Neuronal stem cell (in vitro differentiated cells): ENCODE results near the gene CHCHD3.

Experiments
- DNase-seq: peaks from one replicate; pipeline ENCODE4 v3.0.0-alpha.2; 2013; ENCODE audit warnings: low spot score
- H2AFZ ChIP-seq: one replicate; pipeline ENCODE4 v1.6.1; 2013; ENCODE audit warnings: mild to moderate bottlenecking, low read length, inconsistent platforms
- H2AK5ac ChIP-seq: 2 replicates; pipeline ENCODE4 v1.6.1; 2013; ENCODE audit warnings: low read depth, mild to moderate bottlenecking, inconsistent platforms, low read length, moderate library complexity, mixed read lengths
- H2BK120ac ChIP-seq: 2 replicates; pipeline ENCODE4 v1.6.1; 2013; ENCODE audit warnings: low read depth, mild to moderate bottlenecking, inconsistent platforms, low read length, moderate library complexity, mixed read lengths
- H2BK12ac ChIP-seq: one replicate; pipeline ENCODE4 v1.6.1; 2013; ENCODE audit warnings: low read length, inconsistent platforms
- H2BK15ac ChIP-seq: 2 replicates; pipeline ENCODE4 v1.6.1; 2013; ENCODE audit warnings: mild to moderate bottlenecking, low read length, inconsistent platforms, mixed read lengths
- H2BK5ac ChIP-seq: one replicate; pipeline ENCODE4 v1.6.1; 2013; ENCODE audit warnings: inconsistent platforms, mild to moderate bottlenecking, low read length, moderate library complexity
- H3K14ac ChIP-seq: one replicate; pipeline ENCODE4 v1.6.1; 2013; ENCODE audit warnings: low read length, inconsistent platforms
- H3K18ac ChIP-seq: 2 replicates; pipeline ENCODE4 v1.6.1; 2013; ENCODE audit warnings: low read length, inconsistent platforms
- H3K23ac ChIP-seq: 2 replicates; pipeline ENCODE4 v1.6.1; 2013; ENCODE audit warnings: low read depth, mild to moderate bottlenecking, mixed read lengths, low read length, inconsistent platforms; ENCODE audit not compliant: poor library complexity
- H3K27ac ChIP-seq: replicated peaks from 3 replicates; pipeline ENCODE4 v1.5.1; 2013; ENCODE audit warnings: low read length, inconsistent platforms
- H3K27me3 ChIP-seq, 3 experiments: 2 replicates each; pipeline ENCODE4 v1.6.1; 2013; ENCODE audit warnings: low read length in 3 of 3, mild to moderate bottlenecking in 2 of 3, inconsistent platforms in 1 of 3, low read depth in 1 of 3, mixed read lengths in 1 of 3, moderate library complexity in 1 of 3; ENCODE audit not compliant: control insufficient read depth in 3 of 3, insufficient read depth in 3 of 3
- H3K36me3 ChIP-seq, 2 donors: replicated peaks in 1 of 2; 2 replicates each; pipeline ENCODE4 v1.6.1; 2013; ENCODE audit warnings: low read length in 2 of 2; ENCODE audit not compliant: control insufficient read depth in 2 of 2, insufficient read depth in 2 of 2
- H3K4ac ChIP-seq: 2 replicates; pipeline ENCODE4 v1.6.1; 2013; ENCODE audit warnings: inconsistent platforms, mild to moderate bottlenecking, low read length, moderate library complexity
- H3K4me1 ChIP-seq, 2 donors: 1 replicate in 1 of 2; 2 replicates in 1 of 2; pipeline ENCODE4 v1.6.1; 2013; ENCODE audit warnings: low read length in 2 of 2, low read depth in 1 of 2; ENCODE audit not compliant: control insufficient read depth in 2 of 2, insufficient read depth in 1 of 2
- H3K4me2 ChIP-seq: one replicate; pipeline ENCODE4 v1.6.1; 2013; ENCODE audit warnings: mild to moderate bottlenecking, low read length, inconsistent platforms; ENCODE audit not compliant: insufficient read depth, poor library complexity, severe bottlenecking
- H3K4me3 ChIP-seq, 2 donors: 2 replicates each; pipeline ENCODE4 v1.5.1; 2013; ENCODE audit warnings: low read length in 2 of 2, mild to moderate bottlenecking in 2 of 2, inconsistent platforms in 1 of 2, moderate library complexity in 1 of 2
- H3K79me1 ChIP-seq: one replicate; pipeline ENCODE4 v1.6.1; 2013; ENCODE audit warnings: low read depth, mild to moderate bottlenecking, inconsistent platforms, low read length, moderate library complexity
- H3K9ac ChIP-seq: one replicate; pipeline ENCODE4 v1.6.1; 2013; ENCODE audit warnings: mild to moderate bottlenecking, low read depth, low read length, inconsistent platforms; ENCODE audit not compliant: poor library complexity
- H3K9me3 ChIP-seq, 2 donors: replicated peaks in 1 of 2; 2 replicates each; pipeline versions ENCODE3 to v1.6.1; 2013; ENCODE audit warnings: low read length in 2 of 2, mild to moderate bottlenecking in 2 of 2, inconsistent platforms in 1 of 2, low read depth in 1 of 2, mixed read lengths in 1 of 2, moderate library complexity in 1 of 2; ENCODE audit not compliant: control insufficient read depth in 2 of 2, insufficient read depth in 1 of 2
- H4K8ac ChIP-seq: one replicate; pipeline ENCODE4 v1.6.1; 2013; ENCODE audit warnings: low read depth, mild to moderate bottlenecking, inconsistent platforms, low read length, moderate library complexity
- H4K91ac ChIP-seq: one replicate; pipeline ENCODE4 v1.6.1; 2013; ENCODE audit warnings: low read length, low read depth, mild to moderate bottlenecking, inconsistent platforms; ENCODE audit not compliant: poor library complexity
- WGBS, 2 donors: extraction: QIAGEN DNeasy Blood & Tissue Kit; methylation state at CpG; one replicate each; pipeline ENCODE4 v1.1.7; 2013; ENCODE audit warnings: missing lambda C conversion rate in 2 of 2, mixed read lengths in 1 of 2; ENCODE audit not compliant: insufficient read length in 2 of 2, insufficient replicate concordance in 1 of 2; ENCODE audit errors: extremely low coverage in 2 of 2; 5-methylcytosine and 5-hydroxymethylcytosine counted together

The CHCHD3 gene

DNA sequence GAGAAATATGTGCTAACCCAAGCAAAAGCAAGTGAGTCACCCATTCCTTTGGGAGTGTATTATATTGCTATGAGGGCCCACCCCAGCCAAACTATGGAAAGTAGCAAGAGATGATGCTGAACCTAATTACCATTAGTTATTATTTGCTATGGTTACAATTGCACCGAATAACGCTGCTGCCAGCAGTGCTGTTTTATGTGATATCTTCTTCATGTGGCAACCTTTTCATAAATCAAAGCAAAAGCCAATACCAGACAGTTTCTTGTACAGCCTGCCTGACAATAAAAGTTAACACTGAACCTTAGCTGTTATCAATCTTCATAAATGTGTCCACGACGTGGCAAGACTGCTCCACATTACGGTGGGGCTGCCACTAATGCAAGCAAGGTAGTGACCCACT, 263.9 kb downstream of the CHCHD3 start:
- Histone ChIP-seq H3K4me2 (no peak overlapping the region), H4K8ac (no peak overlapping the region), H3K27ac (no peak overlapping the region), H3K9ac (no peak overlapping the region), H3K4me3 (no peak overlapping the region), H3K36me3 (no peaks in the 10 kb centered on the region), H3K23ac (no peak overlapping the region), H3K9me3 (no peaks in the 10 kb centered on the region), H3K79me1 (no peaks in the 10 kb centered on the region), H3K27me3 (no peaks in the 10 kb centered on the region), H2AFZ (no peak overlapping the region), H2BK15ac (no peak overlapping the region), H3K14ac (no peak overlapping the region), H3K18ac (no peak overlapping the region), H3K4me1 (peaks cover 0 to 4% of the 10 kb centered on the region in 2 donors), H2BK120ac (no peak overlapping the region), H4K91ac (no peak overlapping the region), H2BK5ac (no peak overlapping the region), H2BK12ac (no peak overlapping the region), H3K4ac (no peak overlapping the region), H2AK5ac (no peak overlapping the region)
- no peak for DNase-seq
- WGBS, 2 donors = no CpG with 5 or more reads among the region's 5 CpGs

DNA sequence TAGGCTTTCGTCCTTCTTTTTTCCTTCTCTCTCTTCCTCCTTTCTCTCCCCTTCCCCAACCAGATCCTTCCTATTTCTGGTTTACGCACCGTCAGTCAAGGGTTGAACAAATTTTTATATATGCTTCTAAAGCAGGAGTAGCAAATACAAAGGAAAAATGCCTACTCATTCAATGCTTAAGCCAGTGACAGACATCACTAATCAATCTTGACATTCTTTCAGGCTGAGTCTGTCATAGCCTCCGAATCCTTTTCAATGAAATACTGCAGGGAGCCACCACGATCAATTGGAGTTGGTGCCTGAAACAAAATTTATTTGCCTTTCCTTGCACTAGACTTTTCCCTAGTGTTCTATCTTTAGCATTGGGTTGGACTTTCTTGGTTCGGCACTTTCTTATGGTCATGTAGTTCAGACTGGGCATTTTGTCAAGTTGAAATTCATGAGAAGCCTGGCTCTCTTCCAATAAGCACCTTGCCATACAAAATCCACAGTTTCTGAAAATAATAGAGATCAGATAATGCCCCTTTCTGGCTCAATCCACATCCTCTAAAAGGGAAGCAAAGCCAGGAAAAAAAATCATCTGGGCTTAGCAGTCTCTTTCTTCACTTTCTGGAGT, 266.1 kb downstream of the CHCHD3 start:
- Histone ChIP-seq H2BK12ac (no peak overlapping the region), H4K8ac (no peak overlapping the region), H3K4me1 (peaks cover 0 to 4% of the 10 kb centered on the region in 2 donors), H4K91ac (no peak overlapping the region), H3K18ac (no peak overlapping the region), H3K27me3 (no peaks in the 10 kb centered on the region), H3K14ac (no peak overlapping the region), H2AK5ac (no peak overlapping the region), H3K4me2 (no peak overlapping the region), H2BK5ac (no peak overlapping the region), H3K79me1 (no peaks in the 10 kb centered on the region), H2BK120ac (no peak overlapping the region), H3K4me3 (no peak overlapping the region), H2BK15ac (no peak overlapping the region), H3K9ac (no peak overlapping the region), H3K23ac (no peak overlapping the region), H3K4ac (no peak overlapping the region), H3K27ac (no peak overlapping the region), H3K36me3 (peaks cover 0 to 1% of the 10 kb centered on the region in 2 donors), H3K9me3 (no peaks in the 10 kb centered on the region), H2AFZ (no peak overlapping the region)
- DNase-seq = no peak
- no CpG with 5 or more reads among the region's 6 CpGs for WGBS, 2 donors

DNA sequence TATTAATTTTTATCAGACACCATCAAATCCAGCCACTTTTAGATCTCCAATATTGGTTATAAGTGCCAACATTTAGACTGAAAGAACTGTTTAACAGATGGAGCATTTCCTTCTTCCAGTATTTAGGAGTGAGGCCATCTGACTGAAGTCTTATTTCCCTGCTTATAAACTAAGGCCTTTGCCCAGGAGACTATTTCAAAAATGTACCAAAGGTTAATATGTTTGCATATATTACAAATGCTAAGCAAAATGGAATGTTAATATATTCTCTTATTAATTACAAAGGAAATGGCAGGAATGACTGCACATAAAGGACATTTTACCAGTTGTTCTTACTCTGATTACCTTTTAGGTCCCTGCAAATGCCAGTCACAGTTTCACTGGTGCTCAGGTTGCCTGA, 266.8 kb downstream of the CHCHD3 start:
- no peak overlapping the region for H2BK120ac ChIP-seq
- no peak overlapping the region for H3K23ac ChIP-seq
- H2AFZ ChIP-seq = no peak overlapping the region
- H4K91ac ChIP-seq = no peak overlapping the region
- no peaks in the 10 kb centered on the region for H3K27me3 ChIP-seq
- DNase-seq = no peak
- no peaks in the 10 kb centered on the region for H3K9me3 ChIP-seq
- no peak overlapping the region for H4K8ac ChIP-seq
- peaks cover 0 to 1% of the 10 kb centered on the region in 2 donors for H3K36me3 ChIP-seq
- H3K27ac ChIP-seq = no peak overlapping the region
- H2BK12ac ChIP-seq = no peak overlapping the region
- H2AK5ac ChIP-seq = no peak overlapping the region
- no peak overlapping the region for H3K4ac ChIP-seq
- H3K79me1 ChIP-seq = no peaks in the 10 kb centered on the region
- H3K14ac ChIP-seq = no peak overlapping the region
- H2BK5ac ChIP-seq = no peak overlapping the region
- H3K4me1 ChIP-seq = peaks cover 0 to 4% of the 10 kb centered on the region in 2 donors
- H3K18ac ChIP-seq = no peak overlapping the region
- no peak overlapping the region for H3K4me3 ChIP-seq
- no peak overlapping the region for H3K9ac ChIP-seq
- H3K4me2 ChIP-seq = no peak overlapping the region
- no peak overlapping the region for H2BK15ac ChIP-seq

DNA sequence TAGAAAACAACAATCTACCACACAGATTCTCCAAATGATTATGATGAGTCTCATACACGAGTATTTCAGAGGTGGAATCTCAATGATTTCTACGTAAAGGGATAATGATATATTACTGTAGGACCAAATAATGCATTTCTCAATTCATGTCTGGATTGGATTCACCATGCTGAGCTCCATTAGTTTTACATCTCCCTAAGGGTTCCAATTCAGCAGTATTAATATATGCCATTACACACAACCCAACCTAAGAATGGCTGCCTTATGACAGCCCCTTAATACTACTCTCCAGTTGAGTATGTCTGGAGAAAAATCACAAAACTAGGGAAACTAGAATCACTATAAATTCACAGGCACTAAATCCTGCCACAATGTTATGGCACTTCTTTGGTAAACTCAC, 271.3 kb downstream of the CHCHD3 start:
- no peak overlapping the region for H4K91ac ChIP-seq
- peaks cover 0 to 1% of the 10 kb centered on the region in 2 donors for H3K36me3 ChIP-seq
- no peak for DNase-seq
- H2BK5ac ChIP-seq = no peak overlapping the region
- no peak overlapping the region for H2BK15ac ChIP-seq
- WGBS, 2 donors = no CpG with 5 or more reads among the region's 2 CpGs
- H2AFZ ChIP-seq = no peak overlapping the region
- no peak overlapping the region for H2BK120ac ChIP-seq
- H3K14ac ChIP-seq = no peak overlapping the region
- peaks cover 0 to 5% of the 10 kb centered on the region in 2 donors for H3K9me3 ChIP-seq
- H3K4me3 ChIP-seq = no peak overlapping the region
- no peak overlapping the region for H3K4me2 ChIP-seq
- H3K27ac ChIP-seq = no peak overlapping the region
- no peaks in the 10 kb centered on the region for H3K27me3 ChIP-seq
- no peak overlapping the region for H2BK12ac ChIP-seq
- H3K79me1 ChIP-seq = no peaks in the 10 kb centered on the region
- no peak overlapping the region for H3K23ac ChIP-seq
- H3K4me1 ChIP-seq = peaks cover 0 to 3% of the 10 kb centered on the region in 2 donors
- H3K4ac ChIP-seq = no peak overlapping the region
- no peak overlapping the region for H3K9ac ChIP-seq
- no peak overlapping the region for H2AK5ac ChIP-seq
- H4K8ac ChIP-seq = no peak overlapping the region
- H3K18ac ChIP-seq = no peak overlapping the region
